K562 (cell line): ENCODE measurements around the gene C1orf105. TPM values are rescaled to one million over a fixed set of nuclear protein-coding genes. Genes with fewer than 3 reads are reported as not detected.

Experiments used
- BCLAF1 ChIP-seq, 2 experiments: fragments of 450-650 bp in 1 of 2; IDR thresholded peaks; 2 replicates each; pipeline ENCODE4 v1.6.1; 2011 to 2017; ENCODE audit warnings: low read depth in 2 of 2, antibody characterized with exemption in 1 of 2, borderline replicate concordance in 1 of 2, low read length in 1 of 2, mild to moderate bottlenecking in 1 of 2, mixed read lengths in 1 of 2; ENCODE audit not compliant: control insufficient read depth in 1 of 2
- CREB5 ChIP-seq: fragments of 250-450 bp; sonication (Bioruptor Pico); IDR thresholded peaks from 2 replicates; pipeline ENCODE4 v1.5.0; 2020; ENCODE audit warnings: mild to moderate bottlenecking
- CTBP1 ChIP-seq: fragments of 450-650 bp; IDR thresholded peaks from 2 replicates; pipeline ENCODE4 v1.6.1; 2016; ENCODE audit warnings: borderline replicate concordance
- GATAD2B ChIP-seq: fragments of 450-650 bp; IDR thresholded peaks from 2 replicates; pipeline ENCODE4 v1.6.1; 2017; ENCODE audit warnings: mild to moderate bottlenecking, borderline replicate concordance
- L3MBTL2 ChIP-seq: fragments of 450-650 bp; IDR thresholded peaks from 2 replicates; pipeline ENCODE4 v1.6.1; 2016; ENCODE audit warnings: mild to moderate bottlenecking, moderate library complexity
- NFIC ChIP-seq: fragments of 450-650 bp; IDR thresholded peaks from 2 replicates; pipeline ENCODE4 v1.6.1; 2017; ENCODE audit warnings: mild to moderate bottlenecking, inconsistent platforms
- NR2C1 ChIP-seq, 2 experiments: fragments of 450-650 bp; IDR thresholded peaks; 2 replicates each; pipeline ENCODE4 v1.6.1; 2017; ENCODE audit warnings: mild to moderate bottlenecking in 2 of 2, antibody characterized with exemption in 1 of 2, inconsistent platforms in 1 of 2, missing compliant biosample characterization in 1 of 2, missing genetic modification characterization in 1 of 2
- SMC3 ChIP-seq: conservative IDR thresholded peaks from 2 replicates; pipeline ENCODE4 v1.6.1; 2011; ENCODE audit warnings: low read depth, low read length, improper control_type of control experiment; ENCODE audit not compliant: insufficient read depth
- ZNF695 ChIP-seq: fragments of 450-650 bp; formaldehyde crosslinking; IDR thresholded peaks from 2 replicates; pipeline ENCODE4 v1.4.0; 2020; ENCODE audit warnings: mild to moderate bottlenecking, moderate library complexity
- polyA plus RNA-seq, 8 experiments: library from polyadenylated mRNA; depleted of rRNA in 4 of 8; stranded (reverse) in 5 of 8; unstranded in 3 of 8; fragments of >200 nt; fragmentation: Nextera tagmentation in 2 of 8; fragmentation: Illumina TruSeq in 1 of 8; extraction: Ambion mirVana in 2 of 8; extraction: Trizol in 1 of 8; gene quantifications; 2 replicates each; pipeline versions ENCODE4 v1.2.1 to v1.2.3, GENCODE V29; 2011 to 2014; ENCODE audit warnings: inconsistent platforms in 1 of 8, missing spikeins in 1 of 8
- total RNA-seq, 7 experiments: library from RNA; depleted of rRNA in 6 of 7; stranded (reverse); fragments of >200 nt in 6 of 7; fragmentation: Illumina TruSeq in 2 of 7; extraction: Trizol in 2 of 7; gene quantifications; 2 replicates each; pipeline versions ENCODE4 v1.2.1 to v1.2.3, GENCODE V29; 2011 to 2021; ENCODE audit warnings: low replicate concordance in 1 of 7
- TF ChIP-seq, protein P1 (sequence below): fragments of 200-800 bp; sonication (Bioruptor generic); IDR thresholded peaks from 2 replicates; pipeline ENCODE4 v1.6.1; 2017; ENCODE audit warnings: missing genetic modification characterization, missing compliant biosample characterization
- TF ChIP-seq, protein P2 (sequence below): sonication (generic); formaldehyde crosslinking; IDR thresholded peaks from 2 replicates; pipeline ENCODE4 v1.8.0; 2022; ENCODE audit warnings: mild to moderate bottlenecking, missing genetic modification reagents
- TF ChIP-seq, protein P3 (sequence below): fragments of 450-650 bp; formaldehyde crosslinking; IDR thresholded peaks from 2 replicates; pipeline ENCODE4 v1.4.0; 2020; ENCODE audit warnings: mild to moderate bottlenecking, moderate library complexity

Gene C1orf105
- total and polyA plus RNA-seq, 9 of the 15 experiments (the other 6 are each of a cell fraction or from before 2014, with no cell fraction given) = 0.08 TPM; not detected in 8

GRCh38 chr1:172443666-172444453 is 23.4 kb downstream of the C1orf105 start, which contains the start of gene PIGC (continued):
- TF ChIP-seq BCLAF1 (IDR thresholded peaks at IDR 0.05; ENCODE audit: borderline replicate concordance in 1 of 2, control insufficient read depth in 1 of 2, low read depth in 2 of 2, low read length in 1 of 2) (0 out of 4 replicates have a peak, but pooled peaks of 1 of the 2 experiments have one; percentile 62), NR2C1 (IDR thresholded peaks at IDR 0.05) (peak; percentile 98), NR2C1 (tag; IDR thresholded peaks at IDR 0.05) (peak; percentile 98), ZNF695 (CRISPR knock-in tag) (no peak), NFIC (peak; percentile 69), L3MBTL2 (peak; percentile 73; the same call in 1 of the 2 replicates), GATAD2B (peak; percentile 82; the same call in 1 of the 2 replicates), SMC3 (peak; percentile 84), CTBP1 (peak; percentile 89), CREB5 (CRISPR knock-in tag) (no peak; the same call in 1 of the 2 replicates)
- TF ChIP-seq, protein P1, sequence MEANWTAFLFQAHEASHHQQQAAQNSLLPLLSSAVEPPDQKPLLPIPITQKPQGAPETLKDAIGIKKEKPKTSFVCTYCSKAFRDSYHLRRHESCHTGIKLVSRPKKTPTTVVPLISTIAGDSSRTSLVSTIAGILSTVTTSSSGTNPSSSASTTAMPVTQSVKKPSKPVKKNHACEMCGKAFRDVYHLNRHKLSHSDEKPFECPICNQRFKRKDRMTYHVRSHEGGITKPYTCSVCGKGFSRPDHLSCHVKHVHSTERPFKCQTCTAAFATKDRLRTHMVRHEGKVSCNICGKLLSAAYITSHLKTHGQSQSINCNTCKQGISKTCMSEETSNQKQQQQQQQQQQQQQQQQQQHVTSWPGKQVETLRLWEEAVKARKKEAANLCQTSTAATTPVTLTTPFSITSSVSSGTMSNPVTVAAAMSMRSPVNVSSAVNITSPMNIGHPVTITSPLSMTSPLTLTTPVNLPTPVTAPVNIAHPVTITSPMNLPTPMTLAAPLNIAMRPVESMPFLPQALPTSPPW = peak; percentile 73
- TF ChIP-seq, protein P2, sequence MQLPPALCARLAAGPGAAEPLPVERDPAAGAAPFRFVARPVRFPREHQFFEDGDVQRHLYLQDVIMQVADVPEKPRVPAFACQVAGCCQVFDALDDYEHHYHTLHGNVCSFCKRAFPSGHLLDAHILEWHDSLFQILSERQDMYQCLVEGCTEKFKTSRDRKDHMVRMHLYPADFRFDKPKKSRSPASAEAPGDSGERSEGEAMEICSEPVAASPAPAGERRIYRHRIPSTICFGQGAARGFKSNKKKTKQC (CRISPR knock-in tag) = peak; percentile 90; the same call in 1 of the 2 replicates
- TF ChIP-seq, protein P3, sequence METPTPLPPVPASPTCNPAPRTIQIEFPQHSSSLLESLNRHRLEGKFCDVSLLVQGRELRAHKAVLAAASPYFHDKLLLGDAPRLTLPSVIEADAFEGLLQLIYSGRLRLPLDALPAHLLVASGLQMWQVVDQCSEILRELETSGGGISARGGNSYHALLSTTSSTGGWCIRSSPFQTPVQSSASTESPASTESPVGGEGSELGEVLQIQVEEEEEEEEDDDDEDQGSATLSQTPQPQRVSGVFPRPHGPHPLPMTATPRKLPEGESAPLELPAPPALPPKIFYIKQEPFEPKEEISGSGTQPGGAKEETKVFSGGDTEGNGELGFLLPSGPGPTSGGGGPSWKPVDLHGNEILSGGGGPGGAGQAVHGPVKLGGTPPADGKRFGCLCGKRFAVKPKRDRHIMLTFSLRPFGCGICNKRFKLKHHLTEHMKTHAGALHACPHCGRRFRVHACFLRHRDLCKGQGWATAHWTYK (CRISPR knock-in tag) = peak; percentile 73; the same call in 1 of the 2 replicates
